ENCODE data around the gene ANKRD44.
"Not testable (repeated sequence)": the region's sequence is repeated elsewhere in the genome, so short reads cannot be mapped to it uniquely, and the experiment has no call there.

ANKRD44 gene

DNA sequence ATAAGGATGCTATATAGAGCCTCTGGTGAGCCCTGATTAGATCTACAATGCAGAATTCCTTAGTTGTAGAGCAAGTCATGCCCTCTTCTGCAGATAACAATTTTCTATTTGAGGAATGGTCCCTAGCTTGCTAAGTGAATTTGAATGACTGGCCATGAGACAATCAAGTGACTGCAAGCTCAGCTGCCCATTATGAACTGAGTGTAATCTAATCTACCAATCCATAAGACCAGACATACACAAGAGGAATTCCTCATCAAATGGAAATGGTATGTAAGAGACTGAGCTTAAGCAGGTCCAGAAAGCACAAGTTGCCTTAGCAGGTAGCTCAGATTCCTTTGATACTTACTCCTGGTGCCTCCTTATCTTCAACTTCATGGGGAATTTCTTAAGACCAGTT lies 4.8 kb upstream of the ANKRD44 start:
- no peak for DNase-seq

DNA sequence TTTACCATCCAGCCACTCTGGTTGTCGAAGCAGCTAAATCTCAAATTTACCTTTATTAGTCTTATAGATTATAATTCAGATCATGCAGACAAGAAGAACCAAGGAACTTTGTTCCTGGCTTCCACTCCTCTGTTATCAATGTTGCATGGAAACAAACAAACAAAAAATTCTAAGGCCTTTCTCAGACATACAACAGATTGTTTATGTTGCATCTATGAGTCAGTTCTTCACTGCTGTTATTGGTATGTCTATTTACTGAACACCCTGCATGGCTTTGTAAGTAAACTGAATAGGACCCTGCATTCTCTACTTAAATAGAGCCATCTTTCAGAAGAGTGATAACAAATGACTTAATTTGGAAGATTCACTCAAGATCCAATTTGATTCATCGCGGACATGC lies 1.6 kb upstream of the ANKRD44 start:
- DNase-seq, result no peak

DNA sequence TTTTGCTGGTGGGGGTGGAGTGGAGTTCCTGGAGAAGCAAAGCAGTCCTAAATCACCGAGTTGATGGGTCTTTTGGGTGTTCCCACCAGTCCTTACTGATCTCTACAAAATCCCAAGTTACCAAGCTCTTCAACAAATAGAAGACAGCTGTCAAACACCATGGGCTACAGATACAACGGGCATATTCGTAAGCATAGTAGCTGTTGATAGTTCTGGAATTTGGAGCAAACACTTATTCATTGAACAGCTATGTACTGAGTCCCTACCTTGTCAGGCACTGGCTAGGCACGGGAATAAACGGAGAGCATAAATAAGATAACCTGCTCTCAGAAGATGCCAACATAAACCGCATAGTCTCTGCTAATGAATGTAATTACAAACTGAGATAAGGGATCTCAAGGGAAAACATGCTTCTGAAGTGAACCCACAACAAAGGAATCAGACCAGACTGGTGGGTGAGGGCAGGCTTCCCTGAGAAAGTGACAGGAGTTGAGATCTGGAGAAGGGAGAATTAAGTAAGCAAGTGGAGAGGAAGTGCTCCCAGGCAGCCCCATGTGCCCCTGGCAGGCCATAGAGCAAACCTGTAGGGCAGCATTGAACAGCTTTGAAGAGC lies 947 bp upstream of the ANKRD44 start:
- no peak for DNase-seq

DNA sequence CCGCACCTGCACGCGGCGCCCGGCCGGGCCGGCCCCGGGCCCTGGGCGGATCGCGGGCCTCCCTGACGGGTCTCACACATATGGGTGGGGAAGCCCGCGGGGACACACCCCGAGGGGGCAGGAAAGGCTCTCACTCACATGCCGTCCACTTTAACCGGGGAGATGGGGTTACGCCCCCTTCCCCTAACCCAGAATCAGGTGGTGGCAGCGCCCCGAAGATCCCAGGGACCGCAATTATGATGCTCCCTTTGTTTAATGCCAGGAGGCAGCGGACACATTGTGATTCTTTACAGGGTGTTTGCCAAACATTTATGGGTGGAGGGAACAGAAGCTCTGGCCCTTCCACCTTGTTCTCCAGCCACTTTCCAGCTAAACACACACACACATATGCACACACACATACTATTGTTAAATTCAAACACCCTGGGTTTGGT lies 424 bp upstream of the ANKRD44 start:
- no peak for DNase-seq

DNA sequence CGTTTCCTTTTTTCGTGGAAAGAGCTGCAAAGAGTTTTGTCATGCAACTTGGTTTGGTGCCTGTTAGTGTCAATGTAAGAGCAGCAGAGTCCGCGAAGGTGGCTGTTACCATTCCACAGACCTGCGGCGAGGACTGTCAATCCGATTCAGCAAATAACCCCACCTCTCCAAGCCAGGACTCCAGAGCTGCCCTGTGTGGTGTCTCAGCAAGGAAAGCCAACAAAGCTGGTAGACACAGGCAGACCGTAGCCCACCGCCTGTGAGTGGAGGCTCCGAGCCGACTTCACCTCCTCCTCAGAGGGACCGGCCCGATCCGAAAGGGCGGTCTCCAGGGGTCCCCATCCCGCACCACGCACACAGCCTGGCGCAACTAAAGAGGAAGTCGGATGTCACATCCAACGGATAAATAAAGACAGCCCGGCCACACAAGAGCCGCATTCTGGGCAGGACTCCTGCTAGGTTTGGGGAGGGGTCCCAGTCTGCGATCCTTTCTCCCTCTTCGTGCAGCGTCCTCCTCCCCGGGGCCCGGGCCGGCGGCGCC lies 819 bp downstream of the ANKRD44 start:
- DNase-seq, result no peak

DNA sequence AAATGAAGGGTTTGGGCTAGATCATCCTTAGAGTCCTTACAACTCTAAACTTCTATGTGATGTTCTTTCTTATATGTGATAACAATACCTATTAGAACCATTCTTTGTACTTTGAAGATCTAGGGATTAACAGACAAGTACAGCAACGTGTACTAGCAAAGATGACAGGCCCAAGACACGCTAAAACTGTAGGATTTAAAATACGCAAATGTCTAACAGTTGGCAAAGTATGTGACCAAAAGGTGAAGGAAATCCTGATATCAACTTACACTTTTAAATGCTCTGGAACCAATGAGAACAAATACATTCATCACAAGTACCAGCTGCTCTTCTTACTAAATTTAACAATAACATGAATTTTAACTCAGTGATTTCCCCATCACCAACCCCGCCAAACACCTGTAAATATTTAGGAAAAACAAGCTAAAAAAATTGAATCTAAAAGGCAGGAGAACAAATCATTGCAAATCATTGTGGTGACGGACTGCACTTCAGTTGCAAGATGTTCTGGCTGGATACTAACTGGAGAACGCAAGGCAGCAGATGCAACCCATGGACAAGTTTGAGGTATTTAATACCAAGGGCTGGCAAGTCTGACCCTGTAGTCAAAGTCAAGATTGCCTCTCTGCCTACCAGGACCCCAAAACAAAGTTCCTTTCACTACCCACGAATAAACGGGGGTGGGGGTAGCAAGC lies 1.4 kb downstream of the ANKRD44 start:
- DNase-seq, result no peak

DNA sequence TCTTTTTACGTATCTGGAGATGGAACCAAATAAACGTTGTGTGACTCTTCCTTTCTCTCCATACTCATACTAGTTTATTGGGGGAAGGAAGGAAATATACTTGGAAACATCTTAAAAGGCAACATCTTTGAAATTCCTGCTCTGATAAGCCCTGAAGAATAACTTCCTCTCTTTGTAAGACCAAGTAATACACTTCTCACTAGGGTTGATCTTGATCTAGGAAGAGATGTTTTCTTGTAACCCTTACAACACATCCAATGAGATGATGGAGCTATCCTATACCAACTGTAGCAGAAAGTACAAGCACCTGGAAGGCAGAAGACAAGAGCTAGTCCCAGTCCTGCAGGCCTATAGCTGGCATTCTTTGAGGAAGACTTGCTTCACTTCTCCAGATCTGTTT lies 2.0 kb downstream of the ANKRD44 start:
- DNase-seq, result no peak

DNA sequence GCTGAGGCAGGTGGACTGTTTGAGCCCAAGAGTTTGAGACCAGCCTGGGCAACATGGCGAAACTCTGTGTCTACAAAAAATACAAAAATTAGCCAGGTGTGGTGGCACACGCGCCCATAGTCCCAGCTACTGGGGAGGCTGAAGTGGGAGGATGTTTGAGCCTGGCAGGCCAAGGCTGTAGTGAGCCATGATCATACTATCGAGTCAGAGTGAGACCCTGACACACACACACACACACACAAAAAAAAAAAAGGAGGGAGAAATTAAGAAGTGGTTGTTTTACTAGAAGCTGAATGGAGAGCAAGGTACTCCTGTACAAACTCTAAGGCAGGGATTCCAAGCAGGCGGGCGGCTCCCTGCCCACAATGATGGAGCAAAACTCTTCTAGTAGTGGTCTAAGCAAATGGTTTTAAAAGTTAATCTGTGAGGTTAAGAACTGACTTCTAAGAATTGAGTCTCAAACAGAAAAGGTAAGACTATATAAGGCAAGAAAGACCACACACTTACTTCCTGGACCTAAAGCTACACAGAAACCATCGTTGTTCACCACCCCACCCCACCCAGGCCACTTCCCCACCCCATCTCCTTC lies 2.6 kb downstream of the ANKRD44 start:
- no peak for DNase-seq

DNA sequence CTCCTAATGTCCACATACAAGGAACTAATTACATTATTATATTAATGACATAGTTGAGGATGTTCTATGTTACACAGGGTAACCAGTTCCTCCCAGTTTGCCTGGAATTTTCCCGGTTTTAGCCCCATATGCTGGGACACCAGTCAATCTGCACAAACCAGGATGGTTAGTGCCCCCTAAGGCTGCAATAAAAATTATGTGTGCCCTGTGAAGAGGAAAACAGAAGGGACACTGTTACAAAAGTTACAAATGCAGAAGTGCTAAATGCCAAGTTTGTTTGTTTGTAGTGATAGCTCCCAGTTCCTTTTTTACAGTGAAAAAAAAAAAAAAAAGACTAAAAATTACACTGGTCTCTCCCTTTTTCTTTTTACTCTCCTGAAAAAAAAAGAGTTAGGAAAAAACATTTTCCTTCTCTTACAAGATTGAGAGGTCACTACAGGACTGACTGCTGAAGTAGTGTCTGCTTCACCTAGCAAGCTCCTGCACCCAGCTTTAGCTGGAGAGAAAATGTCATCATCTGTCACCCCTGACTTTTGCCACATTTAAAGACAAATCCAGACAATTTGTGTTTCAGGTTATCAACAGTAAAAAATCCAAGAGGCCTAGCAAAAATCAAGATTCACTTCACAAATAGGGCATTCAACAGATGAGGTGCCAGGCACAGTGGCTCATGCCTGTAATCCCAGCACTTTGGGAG lies 3.2 kb downstream of the ANKRD44 start:
- DNase-seq, result no peak

DNA sequence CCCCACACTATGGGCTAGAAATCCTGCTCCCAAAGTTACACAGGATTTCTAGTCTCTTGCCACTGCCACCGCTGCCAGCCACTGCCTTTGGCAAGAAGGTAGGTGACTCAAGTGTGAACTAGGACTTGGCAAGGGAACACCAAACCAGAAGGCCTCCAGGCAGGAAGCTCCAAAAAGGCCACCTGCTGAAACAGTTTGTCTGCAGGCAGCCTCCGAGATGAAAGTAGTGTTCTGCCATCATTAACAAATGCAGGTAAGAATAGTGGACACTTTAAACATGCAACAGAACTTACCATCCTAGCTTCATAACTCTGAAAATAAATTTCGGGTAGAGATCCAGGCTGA lies 3.9 kb downstream of the ANKRD44 start:
- DNase-seq, result no peak

DNA sequence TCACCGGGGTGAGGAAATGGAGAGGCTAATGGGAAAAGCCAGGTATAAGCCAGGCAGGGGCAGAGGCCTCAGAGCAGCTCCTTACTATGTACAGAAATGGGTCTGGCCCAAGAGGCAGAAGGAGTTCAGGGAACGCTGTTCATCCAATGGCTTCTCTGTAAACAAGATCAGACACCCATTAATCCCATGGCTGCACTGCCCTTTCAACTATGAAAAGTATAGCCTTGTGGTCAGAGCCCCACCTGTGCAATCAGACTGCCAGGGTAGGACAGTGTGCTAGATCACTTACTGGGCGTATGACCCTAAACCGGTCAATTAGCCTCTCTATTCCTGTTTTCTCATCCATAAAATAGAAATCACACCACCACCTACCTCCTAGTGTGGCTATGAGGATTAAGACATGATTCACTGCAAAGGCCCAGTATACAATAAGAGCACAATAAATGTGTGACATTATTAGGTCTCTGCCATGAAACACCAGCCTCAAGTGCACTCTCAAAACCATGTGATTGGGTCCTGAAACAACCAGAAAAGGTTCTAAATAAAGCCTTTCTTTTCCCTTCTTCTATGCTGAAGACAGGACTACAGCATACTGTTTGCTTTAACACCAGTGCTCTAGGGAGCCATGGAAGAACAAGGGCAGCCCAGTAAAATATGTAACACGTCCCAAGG lies 4.4 kb downstream of the ANKRD44 start:
- no peak for DNase-seq

DNA sequence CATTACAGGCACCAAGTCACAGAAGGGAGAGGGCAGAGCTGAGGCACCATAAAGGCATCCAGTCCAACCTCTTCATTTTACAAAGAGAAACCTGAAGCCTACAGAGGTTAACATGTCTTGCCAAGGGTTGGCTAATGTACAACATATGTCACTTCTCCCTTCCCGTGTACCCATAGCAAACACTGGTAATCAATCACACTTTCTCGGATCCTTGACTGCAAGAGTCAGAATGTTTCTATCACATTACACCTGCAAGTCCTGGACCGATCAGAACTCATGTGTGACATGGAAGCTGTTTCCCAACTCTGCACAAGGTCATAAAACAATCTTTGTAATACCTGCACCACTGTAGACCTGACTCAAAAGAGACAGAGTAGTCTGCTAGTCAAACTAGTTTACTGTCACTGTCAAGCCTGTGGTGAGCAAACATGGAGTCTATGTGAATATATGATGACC lies 6.0 kb downstream of the ANKRD44 start:
- DNase-seq, result no peak

DNA sequence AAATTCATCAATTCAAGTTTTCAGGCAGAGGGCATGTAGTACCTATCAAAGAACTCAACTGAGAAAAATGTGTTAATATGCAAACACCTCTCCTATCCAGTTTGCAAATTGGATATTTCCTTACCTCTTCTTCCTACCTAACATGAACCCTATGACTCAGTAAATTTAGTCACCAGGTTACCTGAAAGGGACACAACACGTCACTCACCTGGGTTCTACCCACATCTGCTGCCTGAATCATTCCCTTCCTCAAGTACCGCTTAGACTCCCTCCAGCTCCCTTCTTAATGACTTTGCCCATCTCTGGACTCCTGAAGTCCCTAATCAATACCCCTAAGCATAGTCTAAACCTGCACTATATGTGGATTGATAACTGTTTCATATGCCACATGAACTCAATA lies 10.4 kb downstream of the ANKRD44 start:
- no peak for DNase-seq

DNA sequence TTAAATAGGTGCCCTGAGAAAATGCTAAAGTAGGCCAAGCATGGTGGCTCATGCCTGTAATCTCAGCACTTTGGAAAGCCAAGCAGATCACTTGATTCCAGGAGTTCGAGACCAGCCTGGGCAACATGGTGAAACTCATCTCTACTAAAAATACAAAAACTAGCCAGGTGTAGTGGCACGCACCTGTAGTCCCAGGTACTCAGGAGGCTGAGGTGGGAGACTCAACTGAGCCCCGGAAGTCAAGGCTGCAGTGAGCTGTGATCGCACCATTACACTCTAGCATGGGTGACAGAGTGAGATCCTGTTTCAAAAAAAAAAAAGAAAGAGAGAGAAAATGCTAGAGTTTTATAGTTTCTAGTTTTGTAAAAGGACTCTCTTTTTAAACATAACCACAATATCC lies 12.0 kb downstream of the ANKRD44 start:
- no peak for DNase-seq

DNA sequence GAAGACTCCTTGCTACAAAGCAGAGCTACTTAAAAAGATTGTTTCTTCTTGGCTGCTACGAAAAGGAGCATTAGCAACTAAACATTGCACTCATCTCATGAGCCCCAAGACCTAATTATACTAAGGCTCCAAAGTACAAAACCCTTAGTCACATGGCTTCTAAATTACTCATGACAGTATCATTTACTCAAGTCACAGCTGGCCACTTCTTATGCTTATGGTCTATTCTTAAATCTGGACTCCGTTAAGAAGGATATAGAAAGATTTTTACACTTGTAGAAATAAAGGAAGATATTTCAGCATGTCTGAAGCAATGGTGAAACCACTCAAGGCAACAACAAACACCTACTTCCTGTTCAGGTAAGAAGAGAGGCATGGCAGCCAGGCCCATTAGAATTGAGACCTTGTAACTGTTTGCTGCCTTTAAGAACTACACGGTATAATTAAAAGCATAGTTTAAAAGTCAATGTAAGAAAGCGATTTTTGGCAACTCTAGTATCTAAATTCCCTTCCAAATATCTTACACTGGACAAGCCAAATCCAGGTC lies 12.7 kb downstream of the ANKRD44 start:
- DNase-seq, result no peak

DNA sequence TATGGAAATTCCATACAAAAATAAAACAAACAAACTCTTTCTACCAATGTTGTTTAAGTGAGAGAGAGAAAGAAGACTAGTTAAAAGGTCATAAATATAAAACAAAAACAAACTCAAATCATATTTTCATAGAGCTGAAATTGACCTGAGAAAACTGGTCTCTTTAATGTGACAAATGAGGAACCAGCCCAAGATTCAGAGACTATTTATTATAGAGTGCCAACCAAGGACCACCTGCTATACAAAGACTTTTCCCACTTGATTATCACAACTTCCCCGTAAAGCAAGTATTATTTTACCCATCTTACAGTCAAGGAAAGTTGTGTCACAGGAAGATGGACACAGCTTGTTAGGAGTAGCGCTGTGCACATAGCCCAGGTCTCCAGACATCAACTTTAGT lies 13.3 kb downstream of the ANKRD44 start:
- no peak for DNase-seq

DNA sequence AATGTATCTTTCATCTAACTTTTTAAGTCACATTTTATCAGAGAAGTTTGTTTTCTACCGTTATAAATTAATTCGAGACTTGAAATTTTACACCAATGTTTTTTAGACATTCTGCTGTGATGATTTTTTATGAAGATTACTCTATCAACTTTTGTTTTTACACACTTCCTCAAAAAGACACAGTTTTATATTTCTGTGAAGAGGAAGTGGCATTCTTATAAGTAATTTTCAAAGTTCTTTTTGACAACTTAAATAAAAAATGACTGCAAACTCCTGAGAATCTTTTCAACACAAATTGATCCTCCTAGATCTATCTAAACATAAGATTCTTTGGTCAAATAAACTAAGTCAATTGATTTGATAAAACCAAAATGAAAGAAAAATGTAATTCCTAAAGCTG lies 13.7 kb downstream of the ANKRD44 start:
- no peak for DNase-seq

DNA sequence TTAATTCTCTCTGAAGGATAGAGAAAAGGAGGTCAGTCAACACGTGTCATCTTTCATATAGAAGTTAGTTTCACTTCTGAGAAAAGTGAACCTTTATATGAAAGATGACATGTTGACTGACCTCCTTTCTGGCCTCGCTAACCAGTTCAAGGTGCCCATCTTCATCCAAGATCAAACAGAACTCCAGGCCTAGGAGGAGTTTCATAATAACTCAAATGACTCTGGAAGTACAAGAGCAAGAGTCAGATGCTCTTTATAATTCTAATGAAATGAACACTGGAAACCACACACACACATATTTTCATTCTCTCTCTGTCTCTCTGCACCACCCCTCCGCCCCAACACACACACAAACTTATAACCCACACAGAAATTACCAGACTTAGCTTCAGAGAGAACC lies 16.3 kb downstream of the ANKRD44 start:
- no peak for DNase-seq

DNA sequence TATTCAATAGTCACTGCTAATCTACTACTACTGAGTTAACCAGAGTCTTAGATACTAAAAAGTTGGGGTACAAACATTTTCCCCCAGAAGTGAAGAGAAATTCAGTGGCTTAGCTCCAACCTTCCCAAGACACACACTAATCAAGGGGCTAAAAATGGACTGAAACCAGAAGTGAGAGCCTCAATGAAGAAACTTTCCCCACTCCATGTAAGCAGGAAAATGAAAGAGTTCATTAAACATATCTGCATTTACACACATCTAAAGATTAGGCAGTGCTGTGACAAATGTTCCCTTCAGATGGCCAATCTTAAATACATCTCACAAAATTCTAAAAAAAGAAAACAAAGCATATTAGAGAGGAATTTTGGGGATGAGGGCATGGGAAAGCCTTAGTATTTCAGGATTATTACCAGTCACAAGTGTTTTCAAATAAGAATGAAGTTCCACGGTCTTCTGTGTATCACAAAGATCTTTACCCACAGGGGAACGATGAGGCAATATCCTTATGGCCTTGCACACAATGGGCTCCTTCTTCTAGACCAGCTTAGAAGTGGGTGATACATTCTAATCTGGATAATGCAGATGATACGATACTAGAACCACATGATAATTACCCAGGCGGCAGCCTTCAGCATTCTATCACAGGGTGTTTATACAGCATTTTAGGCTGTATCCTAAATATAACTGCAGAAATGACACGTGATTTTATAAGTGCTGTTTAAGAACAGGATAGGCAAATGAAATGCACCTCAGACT lies 17.1 kb downstream of the ANKRD44 start:
- DNase-seq, result no peak

DNA sequence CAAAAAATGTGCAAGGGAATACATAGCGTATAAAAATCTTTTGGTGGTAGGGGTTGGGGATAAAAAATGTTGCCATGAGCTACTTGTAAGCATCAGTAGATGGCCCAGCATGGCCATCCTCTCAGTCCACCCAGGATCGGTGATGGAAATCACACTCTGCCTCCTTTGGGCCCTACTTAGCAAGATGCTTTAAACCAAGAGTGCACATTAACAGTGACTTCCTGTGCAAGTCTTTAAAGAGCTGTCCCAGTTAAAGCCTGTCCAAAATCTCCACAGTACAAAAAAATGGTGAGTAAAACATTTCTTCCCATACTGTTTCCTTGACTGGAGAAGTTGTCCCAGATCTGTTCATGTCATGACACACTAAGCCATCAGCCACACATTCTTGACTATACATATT lies 18.0 kb downstream of the ANKRD44 start:
- no peak for DNase-seq

DNA sequence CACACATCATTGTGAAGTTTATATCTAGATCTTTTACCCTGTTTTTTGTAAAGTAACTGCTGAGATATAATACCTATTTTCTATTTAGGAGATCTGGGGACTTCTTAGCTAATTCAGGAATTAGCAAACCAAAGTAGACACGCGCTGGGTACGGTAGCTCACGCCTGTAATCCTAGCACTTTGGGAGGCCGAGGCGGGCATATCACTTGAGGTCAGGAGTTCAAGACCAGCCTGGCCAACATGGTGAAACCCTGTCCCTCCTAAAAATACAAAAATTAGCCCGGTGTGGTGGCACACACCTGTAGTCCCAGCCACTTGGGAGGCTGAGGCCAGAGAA lies 23.0 kb downstream of the ANKRD44 start:
- DNase-seq, result not testable (repeated sequence)
